ENCODE results near the gene ALKBH1.
"Not testable (repeated sequence)": the region's sequence is repeated elsewhere in the genome, so short reads cannot be mapped to it uniquely, and the experiment has no call there.

The ALKBH1 gene

DNA sequence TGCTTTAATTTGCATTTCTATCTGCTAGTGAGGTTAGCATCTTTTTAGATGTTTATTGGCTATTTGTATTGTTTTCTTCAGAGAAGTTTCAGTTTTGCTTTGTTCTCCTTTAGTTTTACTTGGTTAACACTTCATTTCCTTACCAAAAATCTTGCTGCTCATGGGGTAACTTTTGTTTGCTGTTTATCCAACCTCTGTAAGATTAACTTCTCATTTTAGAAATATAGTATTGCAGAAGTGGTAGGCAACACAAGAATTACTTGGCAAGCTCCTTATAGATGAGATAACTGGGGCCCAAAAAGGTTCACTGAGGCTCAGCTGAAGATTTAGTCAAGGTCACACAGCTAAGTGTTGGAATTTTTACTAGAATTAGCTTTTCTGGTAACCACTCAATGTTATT, 40.5 kb downstream of the ALKBH1 start:
- DNase-seq (ENCODE audit: low read depth), result no peak

DNA sequence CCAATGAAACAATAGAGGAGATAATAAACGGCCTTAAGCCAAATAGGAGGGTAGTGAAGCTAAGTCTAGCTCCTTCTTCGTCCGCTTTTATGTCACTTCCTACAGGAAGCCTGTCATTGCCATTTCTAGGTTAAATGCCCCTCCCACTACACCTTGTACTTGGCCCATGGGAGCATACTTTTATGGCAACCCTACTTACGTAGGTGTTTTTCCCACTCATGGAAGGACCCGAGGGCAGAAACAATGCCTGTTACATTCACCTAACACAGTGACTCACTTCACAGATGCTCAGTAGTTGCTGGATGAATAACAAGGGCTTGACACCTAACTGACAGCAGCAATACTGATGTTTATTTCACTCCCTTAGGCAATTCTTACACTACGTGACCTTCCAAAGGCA, 44.5 kb downstream of the ALKBH1 start:
- no peak for DNase-seq (ENCODE audit: low read depth)

DNA sequence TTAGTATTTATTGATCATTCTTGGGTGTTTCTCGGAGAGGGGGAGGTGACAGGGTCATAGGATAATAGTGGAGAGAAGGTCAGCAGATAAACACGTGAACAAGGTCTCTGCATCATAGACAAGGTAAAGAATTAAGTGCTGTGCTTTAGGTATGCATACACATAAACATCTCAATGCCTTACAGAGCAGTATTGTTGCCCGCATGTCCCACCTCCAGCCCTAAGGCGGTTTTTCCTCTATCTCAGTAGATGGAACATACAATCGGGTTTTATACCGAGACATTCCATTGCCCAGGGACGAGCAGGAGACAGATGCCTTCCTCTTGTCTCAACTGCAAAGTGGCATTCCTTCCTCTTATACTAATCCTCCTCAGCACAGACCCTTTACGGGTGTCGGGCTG, 46.3 kb downstream of the ALKBH1 start:
- not testable (repeated sequence) for DNase-seq (ENCODE audit: low read depth)

DNA sequence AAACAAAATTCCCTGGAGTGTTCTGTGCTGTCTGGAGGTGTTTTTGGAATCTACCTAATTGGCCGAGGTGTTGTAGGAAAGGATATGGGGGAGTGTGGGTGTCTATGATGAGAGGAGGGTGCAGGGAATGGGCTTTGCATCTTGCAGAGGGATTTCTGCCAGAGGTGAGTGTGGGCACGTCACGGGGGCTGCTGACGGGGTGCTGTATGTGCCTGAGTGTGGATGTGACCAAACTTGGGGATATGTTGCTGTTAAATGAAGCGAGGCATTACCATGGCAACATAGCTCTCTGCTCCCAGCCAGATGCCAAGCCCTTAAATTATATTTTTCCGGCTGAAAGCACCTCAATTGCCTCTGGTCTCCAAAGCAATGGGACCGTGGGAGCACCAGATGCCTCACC, 47.1 kb downstream of the ALKBH1 start:
- no peak for DNase-seq (ENCODE audit: low read depth)

- DNase-seq (ENCODE audit: low read depth), result no peak
These were observed 48.0 kb downstream of the ALKBH1 start for GRCh38 chr14:77659831-77660230.

DNA sequence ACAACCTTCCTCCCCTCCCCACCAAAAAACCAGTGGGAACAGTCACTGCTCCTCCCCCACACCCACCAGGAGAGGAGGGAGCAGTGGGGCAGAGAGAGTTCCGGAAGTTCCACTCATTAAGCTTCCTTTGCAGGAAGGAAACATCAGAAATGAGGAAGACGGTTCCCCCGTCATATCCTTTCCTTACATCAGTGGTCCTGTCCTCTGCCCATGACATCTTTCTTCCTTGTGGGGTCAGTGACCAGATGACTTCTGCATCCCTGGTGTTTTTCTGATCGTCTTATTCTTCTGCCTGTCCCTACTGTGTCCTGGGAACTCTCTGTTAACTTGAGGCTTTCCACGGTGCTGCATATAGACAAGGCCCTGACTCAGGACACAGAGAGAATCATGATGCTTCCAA, 50.5 kb downstream of the ALKBH1 start:
- DNase-seq (ENCODE audit: low read depth), result no peak

DNA sequence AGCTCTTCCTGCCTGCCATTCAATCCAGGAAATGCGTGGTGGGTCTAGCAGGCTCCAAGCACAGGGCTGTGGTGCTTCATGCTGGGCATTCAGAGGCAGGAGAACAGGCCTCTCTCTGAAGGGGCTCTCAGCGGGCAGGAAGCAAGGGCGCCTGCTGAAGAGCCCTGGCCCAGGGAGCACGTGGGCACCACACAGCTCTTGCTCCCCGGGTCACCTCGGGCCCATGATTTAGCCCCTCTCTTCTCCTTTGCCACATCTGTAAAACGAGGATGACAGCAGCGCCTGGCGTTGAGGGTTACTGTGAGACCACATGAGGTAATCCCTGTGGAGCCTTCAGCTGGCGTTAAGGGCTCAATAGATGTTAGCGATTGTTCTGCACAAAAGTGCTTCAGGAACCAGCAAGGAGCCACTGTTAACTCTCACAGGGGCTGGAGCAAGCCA, 53.8 kb downstream of the ALKBH1 start:
- DNase-seq (ENCODE audit: low read depth), result no peak

DNA sequence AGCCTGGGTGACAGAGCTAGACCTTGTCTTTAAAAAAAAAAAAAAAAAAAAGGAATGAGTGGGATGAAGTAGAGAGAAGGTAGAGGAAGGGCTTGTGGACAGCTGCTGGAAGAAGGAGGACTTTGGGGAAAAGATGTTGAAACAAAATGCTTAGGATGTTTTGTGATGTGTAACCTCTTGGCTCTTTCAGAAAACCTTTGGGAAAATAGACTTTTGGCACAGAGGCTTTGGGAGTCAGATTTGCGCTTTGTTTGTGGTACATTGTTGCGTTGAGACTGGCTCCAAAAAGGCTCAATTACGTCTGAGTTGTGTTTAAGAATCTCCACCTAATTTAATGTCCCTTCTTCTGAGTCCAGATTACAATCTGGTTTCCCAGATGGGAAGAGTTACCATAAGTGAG, 58.5 kb downstream of the ALKBH1 start:
- DNase-seq (ENCODE audit: low read depth), result no peak

GRCh38 chr14:77648520-77649200, 59.2 kb downstream of the ALKBH1 start:
- no peak for DNase-seq (ENCODE audit: low read depth)

DNA sequence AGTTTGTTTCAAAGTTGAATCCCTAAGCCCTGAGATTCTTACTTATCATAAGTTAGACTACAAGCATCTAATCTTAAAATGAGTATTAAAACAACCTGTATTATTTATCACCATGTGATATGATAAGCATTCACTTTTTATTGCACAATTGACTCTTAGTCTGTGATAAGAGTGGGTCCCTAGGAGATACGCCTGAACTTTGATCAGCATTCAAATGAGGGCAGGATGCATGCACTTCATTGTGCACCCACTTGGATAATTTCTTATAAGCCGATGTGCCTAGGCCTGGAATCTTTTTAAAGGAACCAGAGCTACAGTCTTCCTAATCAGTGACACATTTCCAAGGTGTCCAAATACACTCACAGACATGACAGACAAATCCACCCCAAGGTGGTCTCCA, 60.0 kb downstream of the ALKBH1 start:
- DNase-seq (ENCODE audit: low read depth), result no peak

GRCh38 chr14:77646907-77647306, 60.9 kb downstream of the ALKBH1 start:
- DNase-seq (ENCODE audit: low read depth), result no peak

DNA sequence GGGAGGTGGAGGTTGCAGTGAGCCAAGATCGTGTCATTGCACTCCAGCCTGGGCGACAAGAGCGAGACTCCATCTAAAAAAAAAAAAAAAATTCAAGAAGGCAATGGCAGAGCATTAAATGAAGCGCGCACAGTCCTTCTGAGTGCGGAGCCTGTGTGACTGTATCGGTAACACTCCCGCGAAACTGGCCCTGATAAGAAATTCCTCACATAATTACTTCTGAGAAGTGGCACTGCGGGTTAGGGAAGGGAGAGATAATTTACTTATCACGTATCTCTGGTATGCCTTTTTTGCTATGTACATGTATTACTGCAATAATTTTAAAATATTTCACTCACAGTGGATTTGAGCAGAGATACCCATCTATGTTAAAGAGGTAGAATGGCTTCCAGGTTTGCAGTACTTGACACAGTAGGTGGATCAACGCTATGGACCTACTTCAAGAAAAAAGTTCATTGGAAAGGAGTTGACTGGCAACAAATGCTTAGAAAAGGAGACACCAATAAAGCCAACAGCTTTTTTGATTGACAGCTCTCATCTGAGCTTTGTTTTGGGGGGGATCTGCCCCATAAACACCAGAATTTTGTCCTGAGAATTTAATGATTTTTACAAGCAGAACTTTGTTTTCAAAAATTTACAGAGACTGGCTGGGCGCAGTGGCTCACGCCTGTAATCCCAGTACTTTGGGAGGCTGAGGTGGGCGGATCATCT, 62.1 kb downstream of the ALKBH1 start:
- no peak for DNase-seq (ENCODE audit: low read depth)

DNA sequence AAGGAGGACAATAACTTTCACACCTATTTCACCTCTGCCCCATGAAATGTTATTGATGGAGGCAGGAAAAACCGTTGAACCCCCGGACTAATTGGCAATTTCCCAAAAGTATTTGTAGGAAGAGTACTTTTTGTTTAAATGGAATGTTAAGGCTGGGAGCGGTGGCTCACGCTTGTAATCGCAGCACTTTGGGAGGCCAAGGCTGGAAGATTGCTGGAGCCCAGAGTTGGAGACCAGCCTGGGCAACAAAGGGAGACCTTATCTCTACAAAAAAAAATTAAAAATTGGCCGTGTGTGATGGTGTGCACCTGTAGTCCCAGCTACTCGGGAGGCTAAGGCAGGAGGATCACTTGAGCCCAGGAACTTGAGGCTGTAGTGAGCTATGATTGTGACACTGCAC, 65.4 kb downstream of the ALKBH1 start:
- DNase-seq (ENCODE audit: low read depth), result no peak

DNA sequence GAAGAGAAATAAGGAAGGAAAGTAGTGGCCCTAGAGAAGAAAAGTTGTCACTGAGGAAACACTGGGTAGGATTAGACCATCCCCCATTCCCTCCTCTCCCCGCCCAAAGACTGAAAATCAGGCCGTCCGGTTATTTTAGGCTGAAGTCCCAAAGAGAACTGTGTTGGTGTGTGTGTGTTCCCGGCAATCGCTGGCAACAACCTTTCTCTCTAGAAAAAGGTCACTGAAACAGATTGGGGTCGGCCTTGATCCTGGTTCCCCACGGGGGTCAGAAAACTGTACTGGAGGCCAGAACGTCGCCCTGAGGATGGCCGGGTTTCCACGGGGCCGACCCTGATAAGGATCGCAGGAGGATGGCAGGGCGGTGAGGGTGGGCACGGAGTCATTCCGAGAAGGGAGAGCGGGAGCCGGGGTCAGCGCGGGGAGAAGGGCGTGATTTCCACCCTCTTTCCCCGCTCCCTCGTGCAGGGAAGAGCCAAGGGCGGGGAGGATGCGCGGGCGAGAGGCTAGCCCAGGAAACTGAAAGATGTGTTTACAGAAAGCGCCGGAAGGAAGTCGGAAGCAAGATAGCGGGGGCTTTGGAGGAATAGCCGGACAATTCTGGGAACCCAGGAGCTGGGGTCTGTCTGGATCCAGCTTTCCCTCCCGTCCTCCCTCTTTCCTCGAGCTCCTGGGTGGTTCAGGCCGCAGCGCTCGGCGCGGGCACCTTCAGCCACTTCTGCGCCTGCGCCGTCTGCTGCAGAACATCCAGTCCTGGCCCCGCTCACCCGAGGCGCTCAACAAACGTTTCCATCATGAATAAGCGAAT, 66.1 kb downstream of the ALKBH1 start:
- no peak for DNase-seq (ENCODE audit: low read depth)

GRCh38 chr14:77640756-77641533, 66.9 kb downstream of the ALKBH1 start:
- no peak for DNase-seq (ENCODE audit: low read depth)

GRCh38 chr14:77638771-77639171, 69.1 kb downstream of the ALKBH1 start:
- peak; percentile 72 for DNase-seq (ENCODE audit: low read depth)

- DNase-seq (ENCODE audit: low read depth), result not testable (repeated sequence)
These were observed 72.0 kb downstream of the ALKBH1 start for GRCh38 chr14:77635869-77636268.

DNA sequence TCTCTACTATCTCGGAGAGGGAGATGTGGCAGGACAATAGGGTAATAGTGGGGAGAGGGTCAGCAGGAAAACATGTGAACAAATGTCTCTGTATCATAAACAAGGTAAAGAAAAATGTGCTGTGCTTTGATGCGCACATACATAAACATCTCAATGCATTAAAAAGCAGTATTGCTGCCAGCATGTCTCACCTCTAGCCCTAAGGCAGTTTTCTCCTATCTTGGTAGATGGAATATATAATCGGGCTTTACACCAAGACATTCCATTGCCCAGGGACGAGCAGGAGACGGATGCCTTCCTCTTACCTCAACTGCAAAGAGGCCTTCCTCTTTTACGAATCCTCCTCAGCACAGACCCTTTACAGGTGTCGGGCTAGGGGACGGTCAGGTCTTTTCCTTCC, 72.4 kb downstream of the ALKBH1 start:
- DNase-seq (ENCODE audit: low read depth), result not testable (repeated sequence)

DNA sequence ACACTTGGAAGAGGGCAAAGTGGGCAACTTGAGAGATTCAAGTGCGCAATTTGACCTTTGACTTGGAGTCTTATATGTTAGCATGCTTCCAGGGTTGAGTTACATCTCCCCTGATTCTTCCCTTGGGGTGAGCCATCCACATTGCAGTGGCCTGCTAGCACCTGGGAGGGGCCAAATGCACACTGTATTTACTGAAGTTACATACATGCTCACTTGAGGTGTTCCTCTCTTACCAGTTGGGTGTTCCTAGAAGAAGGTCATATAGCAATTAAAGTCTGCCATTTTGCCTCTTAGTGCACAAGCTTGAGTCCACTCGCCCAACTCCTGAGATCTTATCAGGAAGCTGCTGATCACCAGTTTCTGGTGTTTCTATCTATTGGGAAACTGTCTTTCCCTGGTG, 77.7 kb downstream of the ALKBH1 start:
- no peak for DNase-seq (ENCODE audit: low read depth)

DNA sequence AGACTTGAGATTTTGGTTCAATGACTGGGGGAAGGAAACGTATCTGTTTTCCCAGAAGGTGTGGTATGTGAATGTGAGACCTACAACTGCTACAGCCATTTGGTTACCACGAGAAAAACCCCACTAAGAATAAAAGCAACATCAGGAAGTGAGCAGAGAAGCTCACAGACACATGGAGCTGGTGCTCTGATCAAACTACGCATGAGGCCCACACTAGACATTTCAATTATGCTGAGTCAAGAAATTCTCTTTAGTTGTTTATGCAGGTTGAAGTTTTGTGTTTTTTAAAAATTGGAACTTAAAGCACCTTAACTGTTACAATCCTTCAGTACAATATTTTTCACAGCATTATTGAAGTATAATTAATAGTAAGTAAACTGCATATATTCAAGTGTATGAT, 82.5 kb downstream of the ALKBH1 start:
- no peak for DNase-seq (ENCODE audit: low read depth)

GRCh38 chr14:77623201-77623600, 84.6 kb downstream of the ALKBH1 start:
- no peak for DNase-seq (ENCODE audit: low read depth)

Measured in stromal cell of bone marrow (primary cell).